HEK293 (cell line): ENCODE data around the gene STX10.

ENCODE experiments used
- AEBP2 ChIP-seq: fragments of 450-650 bp; formaldehyde crosslinking; IDR thresholded peaks from 2 replicates; pipeline ENCODE4 v1.5.1; 2016; ENCODE audit warnings: missing biosample characterization, missing genetic modification characterization, borderline replicate concordance
- BCL11B ChIP-seq: fragments of 450-650 bp; formaldehyde crosslinking; IDR thresholded peaks from 2 replicates; pipeline ENCODE4 v1.5.1; 2016; ENCODE audit warnings: low read depth, missing biosample characterization, missing genetic modification characterization
- BCL6B ChIP-seq: fragments of 450-650 bp; formaldehyde crosslinking; IDR thresholded peaks from 2 replicates; pipeline ENCODE4 v1.5.1; 2017; ENCODE audit warnings: missing biosample characterization, missing genetic modification characterization
- INSM2 ChIP-seq: fragments of 450-650 bp; formaldehyde crosslinking; IDR thresholded peaks from 2 replicates; pipeline ENCODE4 v1.5.1; 2016; ENCODE audit warnings: missing biosample characterization, missing genetic modification characterization
- MYNN ChIP-seq: fragments of 450-650 bp; formaldehyde crosslinking; IDR thresholded peaks from 2 replicates; pipeline ENCODE4 v1.5.1; 2016; ENCODE audit warnings: missing biosample characterization, missing genetic modification characterization, borderline replicate concordance
- OVOL3 ChIP-seq: fragments of 450-650 bp; formaldehyde crosslinking; IDR thresholded peaks from 2 replicates; pipeline ENCODE4 v1.5.1; 2016; ENCODE audit warnings: missing biosample characterization, missing genetic modification characterization
- REPIN1 ChIP-seq: fragments of 450-650 bp; formaldehyde crosslinking; IDR thresholded peaks from 2 replicates; pipeline ENCODE4 v1.5.1; 2017; ENCODE audit warnings: missing biosample characterization, missing genetic modification characterization, low read depth
- SETDB1 ChIP-seq: IDR thresholded peaks from one replicate; pipeline ENCODE4 v1.6.1; 2017; ENCODE audit warnings: mild to moderate bottlenecking, low read length, moderate library complexity, mixed read lengths; ENCODE audit not compliant: insufficient read length
- ZBTB44 ChIP-seq: fragments of 450-650 bp; IDR thresholded peaks from 2 replicates; pipeline ENCODE4 v1.5.1; 2018; ENCODE audit warnings: missing biosample characterization, mild to moderate bottlenecking, missing genetic modification characterization
- ZBTB49 ChIP-seq: fragments of 450-650 bp; formaldehyde crosslinking; IDR thresholded peaks from 2 replicates; pipeline ENCODE4 v1.5.1; 2016; ENCODE audit warnings: missing biosample characterization, missing genetic modification characterization, low read depth
- ZBTB7A ChIP-seq: fragments of 450-650 bp; formaldehyde crosslinking; IDR thresholded peaks from 2 replicates; pipeline ENCODE4 v1.5.1; 2016; ENCODE audit warnings: low read depth, missing biosample characterization, missing genetic modification characterization
- ZNF140 ChIP-seq: fragments of 450-650 bp; formaldehyde crosslinking; IDR thresholded peaks from 2 replicates; pipeline ENCODE4 v1.5.1; 2016; ENCODE audit warnings: missing biosample characterization, missing genetic modification characterization
- ZNF146 ChIP-seq: fragments of 450-650 bp; formaldehyde crosslinking; IDR thresholded peaks from 2 replicates; pipeline ENCODE4 v1.5.1; 2016; ENCODE audit warnings: missing biosample characterization, missing genetic modification characterization
- ZNF157 ChIP-seq: fragments of 450-650 bp; formaldehyde crosslinking; IDR thresholded peaks from 2 replicates; pipeline ENCODE4 v1.5.1; 2016; ENCODE audit warnings: missing biosample characterization, missing genetic modification characterization
- ZNF2 ChIP-seq: fragments of 450-650 bp; formaldehyde crosslinking; IDR thresholded peaks from 2 replicates; pipeline ENCODE4 v1.5.1; 2016; ENCODE audit warnings: missing biosample characterization, missing genetic modification characterization
- ZNF211 ChIP-seq: fragments of 450-650 bp; formaldehyde crosslinking; IDR thresholded peaks from 2 replicates; pipeline ENCODE4 v1.5.1; 2016; ENCODE audit warnings: low read depth, missing biosample characterization, missing genetic modification characterization
- ZNF214 ChIP-seq: fragments of 450-650 bp; formaldehyde crosslinking; IDR thresholded peaks from 2 replicates; pipeline ENCODE4 v1.5.1; 2017; ENCODE audit warnings: missing biosample characterization, mild to moderate bottlenecking, missing genetic modification characterization, borderline replicate concordance
- ZNF350 ChIP-seq: fragments of 450-650 bp; formaldehyde crosslinking; IDR thresholded peaks from 2 replicates; pipeline ENCODE4 v1.5.0; 2017; ENCODE audit warnings: missing biosample characterization, mild to moderate bottlenecking, missing genetic modification characterization
- ZNF354C ChIP-seq: fragments of 450-650 bp; formaldehyde crosslinking; IDR thresholded peaks from 2 replicates; pipeline ENCODE4 v1.5.1; 2016; ENCODE audit warnings: missing biosample characterization, missing genetic modification characterization, low read depth, borderline replicate concordance
- ZNF423 ChIP-seq: fragments of 450-650 bp; formaldehyde crosslinking; IDR thresholded peaks from 2 replicates; pipeline ENCODE4 v1.5.1; 2016; ENCODE audit warnings: missing biosample characterization, missing genetic modification characterization
- ZNF48 ChIP-seq: fragments of 450-650 bp; formaldehyde crosslinking; IDR thresholded peaks from 2 replicates; pipeline ENCODE4 v1.5.1; 2016; ENCODE audit warnings: missing biosample characterization, missing genetic modification characterization
- ZNF558 ChIP-seq: fragments of 450-650 bp; formaldehyde crosslinking; IDR thresholded peaks from 2 replicates; pipeline ENCODE4 v1.5.1; 2016; ENCODE audit warnings: missing biosample characterization, missing genetic modification characterization
- ZNF585B ChIP-seq: fragments of 450-650 bp; formaldehyde crosslinking; IDR thresholded peaks from 2 replicates; pipeline ENCODE4 v1.5.1; 2016; ENCODE audit warnings: missing biosample characterization, missing genetic modification characterization
- ZNF624 ChIP-seq: fragments of 450-650 bp; formaldehyde crosslinking; IDR thresholded peaks from 2 replicates; pipeline ENCODE4 v1.5.1; 2017; ENCODE audit warnings: missing biosample characterization, missing genetic modification characterization
- ZNF629 ChIP-seq: fragments of 450-650 bp; formaldehyde crosslinking; IDR thresholded peaks from 2 replicates; pipeline ENCODE4 v1.5.1; 2017; ENCODE audit warnings: missing biosample characterization, missing genetic modification characterization
- ZNF664 ChIP-seq: fragments of 450-650 bp; formaldehyde crosslinking; IDR thresholded peaks from 2 replicates; pipeline ENCODE4 v1.5.1; 2016; ENCODE audit warnings: missing biosample characterization, missing genetic modification characterization
- ZNF692 ChIP-seq: fragments of 450-650 bp; formaldehyde crosslinking; IDR thresholded peaks from 2 replicates; pipeline ENCODE4 v1.5.1; 2016; ENCODE audit warnings: missing biosample characterization, missing genetic modification characterization
- ZNF701 ChIP-seq: fragments of 450-650 bp; formaldehyde crosslinking; IDR thresholded peaks from 2 replicates; pipeline ENCODE4 v1.5.1; 2016; ENCODE audit warnings: missing biosample characterization, missing genetic modification characterization
- ZNF704 ChIP-seq: fragments of 450-650 bp; formaldehyde crosslinking; IDR thresholded peaks from 2 replicates; pipeline ENCODE4 v1.5.1; 2016; ENCODE audit warnings: missing biosample characterization, missing genetic modification characterization
- ZNF777 ChIP-seq: fragments of 450-650 bp; formaldehyde crosslinking; IDR thresholded peaks from 2 replicates; pipeline ENCODE4 v1.5.1; 2017; ENCODE audit warnings: missing biosample characterization, missing genetic modification characterization, borderline replicate concordance

Gene STX10

GRCh38 chr19:13152974-13153568, 2.9 kb upstream of the STX10 start (continued):
- no peak for TF ChIP-seq ZNF701 (tag by site-specific recombination)
- no peak for TF ChIP-seq ZNF214 (tag by site-specific recombination)
- no peak for TF ChIP-seq ZNF157 (tag by site-specific recombination)
- TF ChIP-seq REPIN1 (tag by site-specific recombination) = peak; percentile 82; the same call in 1 of the 2 replicates
- no peak for TF ChIP-seq ZNF211 (tag by site-specific recombination)
- no peak for TF ChIP-seq ZNF146
- TF ChIP-seq INSM2 (tag by site-specific recombination) = peak; percentile 88
- TF ChIP-seq ZNF350 = no peak
- TF ChIP-seq ZNF423 (tag by site-specific recombination) = no peak
- no peak for TF ChIP-seq ZBTB49
- no peak; the same call in 1 of the 2 replicates for TF ChIP-seq ZNF704
- TF ChIP-seq ZNF777 = peak; percentile 94
- TF ChIP-seq SETDB1 = no peak
- peak; percentile 95 for TF ChIP-seq ZNF2
- no peak for TF ChIP-seq ZNF664 (tag by site-specific recombination)
- TF ChIP-seq ZNF140 (tag by site-specific recombination) = no peak
- no peak for TF ChIP-seq ZNF585B
- TF ChIP-seq ZBTB44 (tag by site-specific recombination) = peak; percentile 42
- peak; percentile 46 for TF ChIP-seq ZNF692 (tag by site-specific recombination)
- TF ChIP-seq ZNF48 = no peak
- TF ChIP-seq ZBTB7A (tag by site-specific recombination) = peak; percentile 78
- TF ChIP-seq BCL11B (tag by site-specific recombination) = peak; percentile 74
- TF ChIP-seq BCL6B (tag by site-specific recombination) = no peak
- TF ChIP-seq ZNF354C (tag by site-specific recombination) = no peak
- TF ChIP-seq OVOL3 (tag by site-specific recombination) = peak; percentile 51; the same call in 1 of the 2 replicates
- 0 out of 2 replicates have a peak, but pooled peaks have one; percentile 22 for TF ChIP-seq AEBP2 (tag by site-specific recombination)
- TF ChIP-seq ZNF629 (tag by site-specific recombination) = peak; percentile 96
- no peak for TF ChIP-seq MYNN (tag by site-specific recombination)
- no peak; the same call in 1 of the 2 replicates for TF ChIP-seq ZNF624 (tag by site-specific recombination)
- TF ChIP-seq ZNF558 (tag by site-specific recombination) = no peak
